NCI-H2196 treated with DMSO at 0.1 percent for 48 hours (cell line): ENCODE data around the gene C2orf92.

Experiments used
- DNase-seq: peaks from one replicate; lab custom pipeline; 2025; ENCODE audit not compliant: unreplicated experiment; lab: John Stamatoyannopoulos, UW

C2orf92 gene

GRCh38 chr2:97726261-97727064, 57.0 kb downstream of the C2orf92 start:
- DNase-seq: no peak

GRCh38 chr2:97727296-97727695, 57.8 kb downstream of the C2orf92 start:
- DNase-seq: no peak

GRCh38 chr2:97728091-97728731, 58.7 kb downstream of the C2orf92 start:
- DNase-seq: no peak

- DNase-seq: no peak
Observed at GRCh38 chr2:97730245-97730644, 60.7 kb downstream of the C2orf92 start.

- DNase-seq: no peak
Observed at GRCh38 chr2:97731274-97732020, 61.9 kb downstream of the C2orf92 start.

GRCh38 chr2:97732436-97733340, 63.2 kb downstream of the C2orf92 start:
- no peak for DNase-seq

- DNase-seq: no peak
Observed at GRCh38 chr2:97733341-97734035, 64.0 kb downstream of the C2orf92 start.

GRCh38 chr2:97734061-97735051, 64.8 kb downstream of the C2orf92 start:
- DNase-seq: no peak

GRCh38 chr2:97735161-97735561, 65.6 kb downstream of the C2orf92 start:
- no peak for DNase-seq

GRCh38 chr2:97736185-97736584, 66.7 kb downstream of the C2orf92 start:
- no peak for DNase-seq

- no peak for DNase-seq
Observed at GRCh38 chr2:97736608-97737330, 67.3 kb downstream of the C2orf92 start.

GRCh38 chr2:97737421-97738178, 68.1 kb downstream of the C2orf92 start:
- DNase-seq: no peak

- no peak for DNase-seq
Observed at GRCh38 chr2:97738179-97739019, 68.9 kb downstream of the C2orf92 start.

- no peak for DNase-seq
Observed at GRCh38 chr2:97739020-97739892, 69.7 kb downstream of the C2orf92 start.

- no peak for DNase-seq
Observed at GRCh38 chr2:97739893-97740245, 70.4 kb downstream of the C2orf92 start.
